Measurements from ENCODE around the gene PDZD2. TPM values are rescaled to one million over a fixed set of nuclear protein-coding genes. Genes with fewer than 3 reads are reported as not detected.

Gene PDZD2
- total and polyA plus RNA-seq, 2 experiments from 2014 or later = 1.7 to 4.0 TPM

DNA sequence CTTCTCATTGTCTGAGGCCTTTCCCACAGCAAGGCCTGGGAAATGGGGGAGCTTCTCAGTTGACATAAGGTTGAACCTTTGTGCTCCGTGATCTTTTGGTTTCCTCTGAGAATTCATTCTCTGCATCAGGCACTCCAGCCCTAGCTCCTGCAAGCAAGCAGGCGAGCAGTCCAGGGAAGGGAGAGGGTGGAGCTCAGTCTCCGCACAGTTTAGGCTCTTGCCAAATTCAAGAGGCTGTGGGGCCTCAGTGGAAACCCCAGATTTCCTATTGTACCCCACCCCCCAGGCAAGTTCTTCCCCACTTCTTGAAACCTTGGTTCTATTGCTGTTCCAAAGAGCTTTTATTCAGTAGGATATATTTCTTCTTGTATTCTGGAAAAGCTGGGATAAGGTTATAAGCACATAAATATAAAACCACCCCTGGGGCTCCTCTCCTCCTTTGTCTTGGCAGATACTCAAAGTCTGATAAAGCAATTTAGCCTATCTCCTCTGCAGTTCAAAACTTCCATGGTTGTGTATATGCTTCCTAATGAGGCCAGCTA is 147.2 kb downstream of the PDZD2 start:
- 77% methylated on average over 3 of the region's 3 CpGs for WGBS (ENCODE audit: low lambda C conversion rate, missing lambda C conversion rate)
- DNase-seq (ENCODE audit: low spot score) = no peak
- Histone ChIP-seq H3K4me2 (no peak overlapping the region), H3K4me3 (no peak overlapping the region), H3K9me3 (ENCODE audit: low read depth) (no peaks in the 10 kb centered on the region), H3K27me3 (no peaks in the 10 kb centered on the region), H3K36me3 (replicated peaks; ENCODE audit: insufficient read depth, low read depth) (no peaks in the 10 kb centered on the region), H3K4me1 (ENCODE audit: insufficient read depth) (peaks cover 7% of the 10 kb centered on the region), H3K27ac (no peak overlapping the region), H2AFZ (no peak overlapping the region), H3K79me2 (no peaks in the 10 kb centered on the region), H4K20me1 (ENCODE audit: insufficient read depth, poor library complexity, severe bottlenecking) (no peaks in the 10 kb centered on the region), H3K9me2 (replicated peaks; ENCODE audit: insufficient read depth) (no peaks in the 10 kb centered on the region)
- TF ChIP-seq EZH2 (IDR thresholded peaks at IDR 0.05; ENCODE audit: borderline replicate concordance) (no peak), EZH2phosphoT487 (IDR thresholded peaks at IDR 0.05; ENCODE audit: low read depth, severe bottlenecking, unreplicated experiment) (no peak)
- TF ChIP-seq, protein P1, sequence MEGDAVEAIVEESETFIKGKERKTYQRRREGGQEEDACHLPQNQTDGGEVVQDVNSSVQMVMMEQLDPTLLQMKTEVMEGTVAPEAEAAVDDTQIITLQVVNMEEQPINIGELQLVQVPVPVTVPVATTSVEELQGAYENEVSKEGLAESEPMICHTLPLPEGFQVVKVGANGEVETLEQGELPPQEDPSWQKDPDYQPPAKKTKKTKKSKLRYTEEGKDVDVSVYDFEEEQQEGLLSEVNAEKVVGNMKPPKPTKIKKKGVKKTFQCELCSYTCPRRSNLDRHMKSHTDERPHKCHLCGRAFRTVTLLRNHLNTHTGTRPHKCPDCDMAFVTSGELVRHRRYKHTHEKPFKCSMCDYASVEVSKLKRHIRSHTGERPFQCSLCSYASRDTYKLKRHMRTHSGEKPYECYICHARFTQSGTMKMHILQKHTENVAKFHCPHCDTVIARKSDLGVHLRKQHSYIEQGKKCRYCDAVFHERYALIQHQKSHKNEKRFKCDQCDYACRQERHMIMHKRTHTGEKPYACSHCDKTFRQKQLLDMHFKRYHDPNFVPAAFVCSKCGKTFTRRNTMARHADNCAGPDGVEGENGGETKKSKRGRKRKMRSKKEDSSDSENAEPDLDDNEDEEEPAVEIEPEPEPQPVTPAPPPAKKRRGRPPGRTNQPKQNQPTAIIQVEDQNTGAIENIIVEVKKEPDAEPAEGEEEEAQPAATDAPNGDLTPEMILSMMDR (IDR thresholded peaks at IDR 0.05; ENCODE audit: poor library complexity) = no peak

GRCh38 chr5:31794009-31794408 is 155.1 kb downstream of the PDZD2 start:
- TF ChIP-seq, protein P1 (IDR thresholded peaks at IDR 0.05; ENCODE audit: poor library complexity) = no peak
- TF ChIP-seq EZH2phosphoT487 (IDR thresholded peaks at IDR 0.05; ENCODE audit: low read depth, severe bottlenecking, unreplicated experiment) (no peak), EZH2 (IDR thresholded peaks at IDR 0.05; ENCODE audit: borderline replicate concordance) (no peak)
- no peaks in the 10 kb centered on the region for H3K4me1 ChIP-seq (ENCODE audit: insufficient read depth)
- H2AFZ ChIP-seq = no peak overlapping the region
- no peak for DNase-seq (ENCODE audit: low spot score)
- H3K4me2 ChIP-seq = no peak overlapping the region
- no peak overlapping the region for H3K27ac ChIP-seq
- no peaks in the 10 kb centered on the region for H3K9me2 ChIP-seq (replicated peaks; ENCODE audit: insufficient read depth)
- no peaks in the 10 kb centered on the region for H3K9me3 ChIP-seq (ENCODE audit: low read depth)
- no peaks in the 10 kb centered on the region for H4K20me1 ChIP-seq (ENCODE audit: insufficient read depth, poor library complexity, severe bottlenecking)
- H3K79me2 ChIP-seq = no peaks in the 10 kb centered on the region
- H3K4me3 ChIP-seq = no peak overlapping the region
- WGBS (ENCODE audit: low lambda C conversion rate, missing lambda C conversion rate) = 82% methylated on average over 2 of the region's 2 CpGs
- H3K27me3 ChIP-seq = no peaks in the 10 kb centered on the region
- H3K36me3 ChIP-seq (replicated peaks; ENCODE audit: insufficient read depth, low read depth) = no peaks in the 10 kb centered on the region

DNA sequence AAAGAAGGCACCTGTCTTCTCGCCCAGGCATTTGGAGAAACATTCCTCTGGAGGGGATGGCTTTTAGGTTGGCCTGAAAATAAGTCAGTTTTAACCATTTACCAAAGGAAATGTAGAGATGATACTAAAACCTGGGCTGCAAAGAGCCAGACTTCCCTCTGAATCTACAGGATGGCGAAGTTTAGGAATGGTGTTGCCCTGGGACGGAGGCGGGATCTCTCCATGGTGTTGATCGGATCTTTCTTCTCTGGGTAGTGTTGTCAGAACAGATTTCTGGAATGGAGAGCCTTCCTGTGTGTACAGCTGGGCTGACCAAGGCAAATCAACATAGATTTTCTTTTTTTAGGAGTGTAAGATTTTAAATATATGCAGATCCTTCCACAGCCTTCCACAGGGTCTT is 159.2 kb downstream of the PDZD2 start:
- no peaks in the 10 kb centered on the region for H3K36me3 ChIP-seq (replicated peaks; ENCODE audit: insufficient read depth, low read depth)
- no peak for DNase-seq (ENCODE audit: low spot score)
- no peaks in the 10 kb centered on the region for H3K27me3 ChIP-seq
- TF ChIP-seq EZH2 (IDR thresholded peaks at IDR 0.05; ENCODE audit: borderline replicate concordance) (no peak), EZH2phosphoT487 (IDR thresholded peaks at IDR 0.05; ENCODE audit: low read depth, severe bottlenecking, unreplicated experiment) (no peak)
- TF ChIP-seq, protein P1 (IDR thresholded peaks at IDR 0.05; ENCODE audit: poor library complexity) = no peak
- no peaks in the 10 kb centered on the region for H4K20me1 ChIP-seq (ENCODE audit: insufficient read depth, poor library complexity, severe bottlenecking)
- no peak overlapping the region for H2AFZ ChIP-seq
- WGBS (ENCODE audit: low lambda C conversion rate, missing lambda C conversion rate) = 86% methylated on average over 5 of the region's 5 CpGs
- H3K9me2 ChIP-seq (replicated peaks; ENCODE audit: insufficient read depth) = no peaks in the 10 kb centered on the region
- H3K79me2 ChIP-seq = no peaks in the 10 kb centered on the region
- no peaks in the 10 kb centered on the region for H3K4me1 ChIP-seq (ENCODE audit: insufficient read depth)
- no peak overlapping the region for H3K4me3 ChIP-seq
- H3K9me3 ChIP-seq (ENCODE audit: low read depth) = no peaks in the 10 kb centered on the region
- no peak overlapping the region for H3K4me2 ChIP-seq
- no peak overlapping the region for H3K27ac ChIP-seq

Data from hepatocyte (in vitro differentiated cells).